ENCODE data around the gene NACC1.

DNA sequence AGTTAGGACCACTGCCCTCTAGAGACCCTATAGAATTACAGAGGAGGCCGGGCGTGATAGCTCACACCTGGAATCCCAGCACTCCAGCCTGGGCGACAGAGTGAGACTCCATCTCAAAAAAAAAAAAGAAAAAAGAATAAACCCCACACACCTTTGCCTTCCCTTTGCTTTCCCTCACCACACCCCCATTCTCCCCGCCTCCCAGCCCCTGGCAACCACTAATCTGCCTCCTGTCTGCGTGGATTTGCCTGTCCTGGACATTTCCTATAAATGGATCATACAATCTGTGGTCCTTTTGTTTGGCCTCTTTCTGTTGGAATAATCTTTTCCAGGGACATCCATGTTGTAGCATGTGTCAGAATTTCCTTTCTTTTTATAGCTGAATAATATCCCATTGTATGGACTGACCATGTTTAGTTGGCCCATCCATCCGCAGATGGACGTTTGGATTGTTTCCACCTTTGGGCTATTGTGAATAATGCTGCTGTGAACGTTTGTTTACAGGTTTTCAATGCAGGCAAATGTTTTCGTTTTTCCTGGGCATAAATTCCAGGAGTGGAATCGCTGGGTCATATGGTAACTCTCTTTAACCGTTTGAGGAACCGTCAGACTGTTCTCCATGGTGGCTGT is 15.3 kb downstream of the NACC1 start:
- TF ChIP-seq, protein P1, sequence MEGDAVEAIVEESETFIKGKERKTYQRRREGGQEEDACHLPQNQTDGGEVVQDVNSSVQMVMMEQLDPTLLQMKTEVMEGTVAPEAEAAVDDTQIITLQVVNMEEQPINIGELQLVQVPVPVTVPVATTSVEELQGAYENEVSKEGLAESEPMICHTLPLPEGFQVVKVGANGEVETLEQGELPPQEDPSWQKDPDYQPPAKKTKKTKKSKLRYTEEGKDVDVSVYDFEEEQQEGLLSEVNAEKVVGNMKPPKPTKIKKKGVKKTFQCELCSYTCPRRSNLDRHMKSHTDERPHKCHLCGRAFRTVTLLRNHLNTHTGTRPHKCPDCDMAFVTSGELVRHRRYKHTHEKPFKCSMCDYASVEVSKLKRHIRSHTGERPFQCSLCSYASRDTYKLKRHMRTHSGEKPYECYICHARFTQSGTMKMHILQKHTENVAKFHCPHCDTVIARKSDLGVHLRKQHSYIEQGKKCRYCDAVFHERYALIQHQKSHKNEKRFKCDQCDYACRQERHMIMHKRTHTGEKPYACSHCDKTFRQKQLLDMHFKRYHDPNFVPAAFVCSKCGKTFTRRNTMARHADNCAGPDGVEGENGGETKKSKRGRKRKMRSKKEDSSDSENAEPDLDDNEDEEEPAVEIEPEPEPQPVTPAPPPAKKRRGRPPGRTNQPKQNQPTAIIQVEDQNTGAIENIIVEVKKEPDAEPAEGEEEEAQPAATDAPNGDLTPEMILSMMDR (IDR thresholded peaks at IDR 0.05): no peak
- TF ChIP-seq POLR2A (IDR thresholded peaks at IDR 0.05): no peak
- no peak for TF ChIP-seq POLR2AphosphoS5 (IDR thresholded peaks at IDR 0.05)

All from stomach (tissue), 4 donors.